Cardiac fibroblast (primary cell): ENCODE measurements around the gene KMT2E.
A peak's percentile ranks its signal among the peaks of the same experiment; 100 is the strongest.

Source experiments
- DNase-seq, 2 donors: peaks; one replicate each; pipeline versions ENCODE4 v3.0.0 to v3.0.0-alpha.2; 2010; ENCODE audit warnings: low read depth in 2 of 2
- H3K4me3 ChIP-seq, 2 donors: replicated peaks in 1 of 2; 1 replicate in 1 of 2; 2 replicates in 1 of 2; pipeline ENCODE4 v1.5.1; 2011; ENCODE audit warnings: low read depth in 2 of 2, low read length in 2 of 2, mild to moderate bottlenecking in 2 of 2, moderate library complexity in 1 of 2
- TF ChIP-seq, protein P1 (sequence below): IDR thresholded peaks from one replicate; pipeline ENCODE4 v1.5.1; 2011; ENCODE audit warnings: low read depth, mild to moderate bottlenecking, low read length, inconsistent platforms

KMT2E gene

DNA sequence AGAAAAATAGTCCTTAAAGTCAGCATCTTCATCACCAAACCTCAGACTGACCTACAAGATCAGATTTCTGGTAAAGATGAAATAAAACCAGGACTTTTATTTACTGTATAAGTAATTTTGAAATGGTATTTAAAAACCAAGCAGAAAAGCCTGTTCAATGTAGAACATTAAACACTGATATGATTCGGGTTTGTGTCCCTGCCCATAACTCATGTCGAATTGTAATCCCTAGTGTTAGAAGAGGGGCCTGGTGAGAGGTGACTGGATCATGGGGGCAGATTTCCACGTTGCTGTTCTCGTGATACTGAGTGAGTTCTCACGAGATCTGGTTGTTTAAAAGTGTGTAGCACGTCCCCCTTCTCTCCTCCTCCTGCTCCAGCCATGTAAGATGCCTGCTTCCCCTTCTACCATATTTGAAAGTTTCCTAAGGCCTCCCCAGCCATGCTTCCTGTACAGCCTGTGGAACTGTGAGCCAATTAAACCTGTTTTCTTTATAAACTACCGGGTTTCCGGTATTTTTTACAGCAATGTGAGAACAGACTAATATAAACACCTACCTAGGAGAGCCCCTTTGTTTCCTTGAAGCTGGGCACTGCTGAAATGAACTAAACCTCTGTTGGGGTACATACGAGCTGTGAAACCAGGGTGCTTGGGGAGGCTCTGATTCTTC, 120.1 kb downstream of the KMT2E start:
- DNase-seq = no peak
- TF ChIP-seq, protein P1, sequence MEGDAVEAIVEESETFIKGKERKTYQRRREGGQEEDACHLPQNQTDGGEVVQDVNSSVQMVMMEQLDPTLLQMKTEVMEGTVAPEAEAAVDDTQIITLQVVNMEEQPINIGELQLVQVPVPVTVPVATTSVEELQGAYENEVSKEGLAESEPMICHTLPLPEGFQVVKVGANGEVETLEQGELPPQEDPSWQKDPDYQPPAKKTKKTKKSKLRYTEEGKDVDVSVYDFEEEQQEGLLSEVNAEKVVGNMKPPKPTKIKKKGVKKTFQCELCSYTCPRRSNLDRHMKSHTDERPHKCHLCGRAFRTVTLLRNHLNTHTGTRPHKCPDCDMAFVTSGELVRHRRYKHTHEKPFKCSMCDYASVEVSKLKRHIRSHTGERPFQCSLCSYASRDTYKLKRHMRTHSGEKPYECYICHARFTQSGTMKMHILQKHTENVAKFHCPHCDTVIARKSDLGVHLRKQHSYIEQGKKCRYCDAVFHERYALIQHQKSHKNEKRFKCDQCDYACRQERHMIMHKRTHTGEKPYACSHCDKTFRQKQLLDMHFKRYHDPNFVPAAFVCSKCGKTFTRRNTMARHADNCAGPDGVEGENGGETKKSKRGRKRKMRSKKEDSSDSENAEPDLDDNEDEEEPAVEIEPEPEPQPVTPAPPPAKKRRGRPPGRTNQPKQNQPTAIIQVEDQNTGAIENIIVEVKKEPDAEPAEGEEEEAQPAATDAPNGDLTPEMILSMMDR = no peak
- no peak overlapping the region for H3K4me3 ChIP-seq

DNA sequence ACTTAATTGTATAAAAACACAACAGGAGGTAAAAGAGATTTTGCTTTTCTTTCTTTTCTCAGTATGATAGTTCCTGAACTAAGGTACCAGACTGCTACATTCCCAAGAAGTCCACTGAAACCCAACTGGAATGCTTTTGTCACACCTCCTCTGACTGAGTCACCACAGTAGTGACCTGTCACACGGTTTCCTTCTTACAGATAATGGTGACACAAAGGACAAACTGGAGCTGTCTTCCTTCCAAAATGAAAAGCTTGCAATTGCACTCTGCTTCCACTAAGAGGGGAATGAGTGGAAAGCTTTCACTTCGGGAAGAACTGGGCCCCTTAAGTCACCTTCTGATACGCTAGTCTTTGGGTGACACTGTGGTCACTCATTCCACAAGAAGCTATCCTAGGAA, 122.2 kb downstream of the KMT2E start:
- H3K4me3 ChIP-seq = no peak overlapping the region
- TF ChIP-seq, protein P1 = peak; percentile 37
- DNase-seq = peak in 1 of 2 donors; percentile 17

GRCh38 chr7:105137898-105138297, 123.9 kb downstream of the KMT2E start:
- no peak for DNase-seq
- no peak overlapping the region for H3K4me3 ChIP-seq
- TF ChIP-seq, protein P1 = no peak

DNA sequence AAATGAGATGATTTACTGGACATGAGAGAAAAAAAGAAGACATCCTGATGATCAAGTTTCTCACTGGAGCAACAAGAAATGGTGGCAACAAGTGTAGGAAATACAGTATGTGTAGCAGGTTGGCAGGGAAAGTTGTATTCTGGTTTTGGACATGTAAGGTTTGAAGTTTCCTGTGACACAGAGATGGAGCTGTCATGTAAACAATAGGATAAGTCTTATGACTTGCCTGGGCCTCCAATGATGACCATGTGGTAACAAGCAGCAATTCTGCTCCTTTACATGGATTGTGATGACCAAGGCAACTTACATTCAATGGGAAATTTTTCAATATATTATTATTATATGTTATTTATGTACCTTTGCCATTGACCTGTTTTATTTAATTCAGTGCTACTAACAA, 125.4 kb downstream of the KMT2E start:
- H3K4me3 ChIP-seq = no peak overlapping the region
- no peak for DNase-seq
- TF ChIP-seq, protein P1 = no peak

DNA sequence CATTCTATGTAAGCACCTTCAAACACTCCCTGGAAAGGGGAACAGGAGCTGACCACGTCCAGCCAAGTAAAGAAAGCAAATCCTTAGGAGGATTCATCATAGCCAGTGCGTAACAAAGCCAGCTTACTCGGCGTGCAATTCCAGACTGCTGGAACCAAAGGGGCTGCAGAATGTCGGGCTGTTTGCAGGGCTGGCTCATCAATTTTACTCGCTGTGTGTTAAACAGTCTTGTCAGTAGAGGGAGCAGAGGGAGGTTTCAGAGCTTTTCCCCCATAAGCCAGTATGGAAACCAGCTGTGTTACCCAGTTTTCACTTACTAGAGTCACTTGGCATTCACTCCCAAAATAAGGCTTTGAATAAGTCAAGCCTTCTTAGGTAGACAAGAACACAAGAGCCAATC, 127.1 kb downstream of the KMT2E start:
- TF ChIP-seq, protein P1 = peak; percentile 57
- H3K4me3 ChIP-seq = no peak overlapping the region
- DNase-seq = peak; percentile 60 to 64

DNA sequence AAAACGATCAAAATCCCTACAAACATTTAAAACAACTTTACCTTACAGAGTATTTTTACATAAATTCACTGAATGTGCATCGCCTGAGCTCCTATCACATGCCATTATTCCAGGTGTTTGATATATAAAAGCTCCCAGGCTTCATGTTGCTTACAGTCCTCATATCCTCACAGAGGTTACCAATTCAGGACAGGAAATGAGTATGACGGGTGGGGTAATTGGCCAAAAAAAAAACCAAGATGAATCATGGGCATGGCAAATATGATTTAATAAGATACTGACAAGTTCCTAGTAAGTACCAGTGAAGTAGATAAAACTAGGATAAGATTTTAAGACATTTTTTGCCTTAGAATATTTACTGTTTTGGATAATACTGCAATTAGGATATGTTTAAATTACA, 135.8 kb downstream of the KMT2E start:
- TF ChIP-seq, protein P1 = no peak
- peak; percentile 26 to 80 for DNase-seq

GRCh38 chr7:105151152-105151551, 137.1 kb downstream of the KMT2E start:
- DNase-seq = no peak
- TF ChIP-seq, protein P1 = no peak
- no peak overlapping the region for H3K4me3 ChIP-seq

More for the DNA sequence above, 135.8 kb downstream of the KMT2E start:
- no peak overlapping the region for H3K4me3 ChIP-seq
